Fibroblast of gingiva (primary cell): ENCODE results near the gene AQP5.

Experiments
- DNase-seq: peaks from one replicate; pipeline ENCODE4 v3.0.0-alpha.2; 2011; ENCODE audit warnings: low read depth

Gene AQP5

DNA sequence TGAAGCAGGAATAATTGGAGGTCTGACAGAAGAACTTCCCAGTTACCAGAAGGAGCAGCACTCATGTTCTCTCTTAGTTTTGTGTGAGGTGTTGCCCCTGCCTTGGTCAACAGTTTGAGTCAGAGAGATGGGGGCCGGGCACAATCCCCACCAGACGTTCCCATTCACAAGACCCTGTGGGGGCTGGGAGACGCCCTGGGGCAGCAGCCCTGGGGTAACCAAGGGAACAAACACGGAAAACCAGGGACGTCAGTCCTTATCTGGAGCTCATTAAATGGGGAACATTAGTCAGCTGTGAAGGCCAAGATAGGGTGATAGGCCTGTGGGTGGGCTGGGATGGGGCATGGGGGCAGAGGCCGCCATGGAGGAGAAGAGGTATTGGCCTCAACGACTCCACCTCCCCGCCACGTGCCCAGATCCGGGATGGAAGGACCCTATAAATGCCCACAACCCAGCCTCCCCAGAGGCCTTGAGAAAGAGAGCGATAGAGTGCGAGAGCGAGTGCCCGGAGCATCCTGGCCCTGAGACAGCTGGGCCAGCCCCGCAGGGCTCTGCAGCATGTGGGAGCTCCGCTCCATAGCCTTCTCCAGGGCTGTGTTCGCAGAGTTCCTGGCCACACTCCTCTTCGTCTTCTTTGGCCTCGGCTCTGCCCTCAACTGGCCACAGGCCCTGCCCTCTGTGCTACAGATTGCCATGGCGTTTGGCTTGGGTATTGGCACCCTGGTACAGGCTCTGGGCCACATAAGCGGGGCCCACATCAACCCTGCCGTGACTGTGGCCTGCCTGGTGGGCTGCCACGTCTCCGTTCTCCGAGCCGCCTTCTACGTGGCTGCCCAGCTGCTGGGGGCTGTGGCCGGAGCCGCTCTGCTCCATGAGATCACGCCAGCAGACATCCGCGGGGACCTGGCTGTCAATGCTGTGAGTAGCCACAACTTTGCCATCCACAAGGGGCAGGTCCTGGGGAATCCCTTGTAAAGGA lies 11.1 kb upstream of the AQP5 start, which contains the start of gene AQP2:
Gene AQP2 (plus strand): TSS at position 465 of the 979 bp plus-strand sequence. CDS start 94 bp downstream, at position 559.
- no peak for DNase-seq

DNA sequence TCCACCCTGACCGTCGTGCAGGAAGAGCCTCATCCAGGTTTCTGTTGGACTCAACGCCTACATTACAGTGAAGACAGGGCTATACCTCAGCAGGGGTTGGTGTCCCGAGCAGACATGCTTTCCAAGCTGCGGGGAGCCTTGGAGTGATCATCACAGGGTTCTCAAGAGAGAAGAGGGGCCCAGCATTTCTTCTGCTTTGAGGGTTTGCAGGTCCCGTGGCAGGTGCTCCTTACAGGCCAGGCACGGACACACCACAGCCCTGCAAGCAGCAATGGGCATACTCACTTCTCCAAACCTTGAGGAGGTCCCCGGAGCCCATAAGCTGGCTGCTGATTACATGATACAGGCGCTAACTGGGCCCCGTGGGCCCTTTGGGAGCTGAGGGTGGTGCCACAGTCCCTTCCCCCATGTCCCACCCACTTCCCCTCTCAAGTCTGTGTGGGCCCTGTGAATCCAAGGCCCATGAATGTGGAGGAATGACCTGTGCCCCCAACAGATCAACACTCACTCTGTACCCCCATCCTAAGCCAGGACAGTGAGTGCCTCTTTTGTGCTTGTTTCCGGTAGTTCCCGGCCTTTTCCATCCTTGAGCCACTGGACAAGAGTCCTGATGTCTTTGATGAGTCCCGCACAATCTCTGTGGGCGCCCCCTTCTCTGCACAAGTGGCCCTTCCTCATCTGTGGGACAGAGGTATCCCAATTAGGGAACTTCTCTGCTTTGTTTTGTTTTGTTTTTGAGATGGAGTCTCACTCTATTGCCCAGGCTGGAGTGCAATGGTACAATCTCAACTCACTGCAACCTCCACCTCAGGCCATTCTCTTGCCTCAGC lies 10.0 kb upstream of the AQP5 start:
- no peak for DNase-seq

- no peak for DNase-seq
Observed at GRCh38 chr12:49952391-49953055, 9.1 kb upstream of the AQP5 start.

GRCh38 chr12:49953151-49953550 lies 8.5 kb upstream of the AQP5 start:
- no peak for DNase-seq

DNA sequence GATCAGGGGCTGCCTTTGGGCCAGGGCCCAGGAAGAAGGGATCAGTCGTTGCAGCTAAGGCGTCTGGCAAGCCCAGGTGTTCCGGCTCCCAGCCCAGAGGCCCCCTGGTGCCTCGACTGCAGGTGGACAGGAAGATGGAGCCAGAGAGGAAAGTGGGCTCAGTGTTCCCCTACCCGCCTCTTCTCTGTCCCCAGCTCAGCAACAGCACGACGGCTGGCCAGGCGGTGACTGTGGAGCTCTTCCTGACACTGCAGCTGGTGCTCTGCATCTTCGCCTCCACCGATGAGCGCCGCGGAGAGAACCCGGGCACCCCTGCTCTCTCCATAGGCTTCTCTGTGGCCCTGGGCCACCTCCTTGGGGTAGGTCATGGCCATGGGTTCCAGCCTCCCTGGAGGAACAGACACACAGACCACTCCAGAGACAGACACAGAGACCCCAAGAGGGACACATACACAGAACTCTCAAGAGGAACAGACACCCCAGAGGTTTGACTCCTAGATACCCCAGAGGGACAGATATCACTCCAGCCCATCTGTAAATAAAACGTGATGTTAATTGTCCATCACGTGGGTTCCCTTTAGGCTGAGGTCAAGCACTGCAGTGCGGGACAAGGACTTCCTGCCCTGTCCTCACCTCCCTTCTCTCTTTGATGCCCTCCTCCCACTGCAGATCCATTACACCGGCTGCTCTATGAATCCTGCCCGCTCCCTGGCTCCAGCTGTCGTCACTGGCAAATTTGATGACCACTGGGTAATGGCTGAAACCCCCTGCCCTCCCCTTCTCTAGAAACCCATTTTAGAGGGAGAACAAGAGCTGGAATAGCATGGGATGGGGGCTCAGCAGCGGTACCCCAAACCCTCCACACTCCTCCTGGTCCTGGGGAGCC lies 7.5 kb upstream of the AQP5 start:
- no peak for DNase-seq

GRCh38 chr12:49954863-49955830 lies 6.5 kb upstream of the AQP5 start:
- DNase-seq: no peak

- DNase-seq: no peak
Observed at GRCh38 chr12:49955899-49956662, 5.6 kb upstream of the AQP5 start.

DNA sequence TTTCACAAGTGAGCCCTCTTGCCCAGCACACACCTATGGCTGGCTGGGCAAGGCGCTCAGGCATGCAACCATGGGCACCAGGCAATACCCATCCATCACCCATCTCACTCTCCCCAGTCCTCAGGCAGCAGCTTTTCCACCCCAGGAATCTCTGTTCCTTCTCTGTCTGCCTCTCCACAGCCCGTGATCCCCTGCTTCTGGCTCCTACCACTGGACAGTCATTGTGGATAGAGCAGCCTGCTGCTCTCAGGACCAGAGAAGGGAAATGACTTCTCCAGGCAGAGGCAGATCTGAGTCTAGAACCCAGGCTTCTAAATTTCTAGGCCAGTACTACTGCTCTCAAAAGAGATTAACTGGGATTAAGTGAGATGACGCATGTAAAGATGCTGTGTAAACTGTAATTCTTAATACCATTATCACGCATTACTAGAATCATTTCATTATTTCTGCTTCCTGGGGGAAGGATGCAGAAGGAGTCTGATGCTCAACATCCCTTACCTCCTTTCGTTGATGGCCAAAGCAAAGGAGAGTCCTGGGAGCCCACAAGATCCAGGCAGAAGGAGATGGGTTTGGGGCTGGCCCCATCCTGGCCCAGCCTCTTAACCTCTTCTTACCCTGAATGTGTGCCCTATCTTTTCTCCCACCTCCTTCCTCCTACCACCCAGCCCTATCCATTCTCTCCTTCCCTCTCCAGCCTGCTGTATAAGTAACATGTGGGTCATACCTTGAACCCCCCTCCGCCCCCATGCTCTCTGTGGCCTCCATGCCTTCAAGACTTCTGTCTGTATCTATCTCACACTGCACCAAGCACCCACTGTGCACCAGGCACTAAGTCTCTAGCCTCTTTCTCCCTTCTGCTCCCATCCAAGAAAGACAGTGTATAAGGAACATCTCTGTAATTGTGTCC lies 4.8 kb upstream of the AQP5 start:
- no peak for DNase-seq

- DNase-seq: no peak
Observed at GRCh38 chr12:49957570-49957967, 4.1 kb upstream of the AQP5 start.

DNA sequence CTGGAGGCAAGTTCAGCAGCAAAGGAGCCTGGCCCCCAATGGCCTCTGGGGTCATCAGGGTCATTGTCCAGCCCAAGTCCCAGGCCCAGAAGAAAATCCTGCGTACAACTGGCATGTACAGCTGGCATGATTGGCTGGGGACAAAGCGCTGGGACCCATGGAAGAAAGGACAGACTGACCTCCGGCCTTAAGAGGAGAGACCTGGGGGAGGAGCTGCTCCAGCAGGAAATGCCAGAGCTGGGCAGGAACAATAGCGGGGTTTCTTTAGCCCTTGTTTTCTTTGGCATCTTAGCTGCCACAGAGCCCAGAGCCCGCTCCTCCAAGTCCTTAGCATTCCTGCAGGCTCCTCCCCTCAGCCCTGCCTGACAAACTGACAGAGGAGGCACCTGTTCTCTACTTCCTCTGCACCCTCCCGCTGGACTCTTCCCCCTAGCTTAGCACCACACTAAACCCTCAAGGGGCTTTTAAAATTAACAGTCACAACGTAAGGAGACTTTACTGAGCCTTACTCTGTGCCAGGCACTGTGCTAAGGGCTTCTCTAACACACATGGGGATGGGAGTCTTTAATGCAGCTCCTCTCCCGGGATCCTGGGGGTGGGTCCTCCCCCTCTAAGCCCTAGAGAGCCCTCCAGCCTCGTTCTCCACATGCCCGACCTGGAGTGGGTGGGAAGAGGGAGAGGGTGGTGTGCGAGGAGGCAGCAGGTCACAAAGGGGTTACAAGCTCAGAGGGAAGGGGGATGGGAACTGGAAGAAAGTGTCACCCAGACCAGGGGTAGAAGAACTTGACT lies 1.8 kb upstream of the AQP5 start:
- no peak for DNase-seq

DNA sequence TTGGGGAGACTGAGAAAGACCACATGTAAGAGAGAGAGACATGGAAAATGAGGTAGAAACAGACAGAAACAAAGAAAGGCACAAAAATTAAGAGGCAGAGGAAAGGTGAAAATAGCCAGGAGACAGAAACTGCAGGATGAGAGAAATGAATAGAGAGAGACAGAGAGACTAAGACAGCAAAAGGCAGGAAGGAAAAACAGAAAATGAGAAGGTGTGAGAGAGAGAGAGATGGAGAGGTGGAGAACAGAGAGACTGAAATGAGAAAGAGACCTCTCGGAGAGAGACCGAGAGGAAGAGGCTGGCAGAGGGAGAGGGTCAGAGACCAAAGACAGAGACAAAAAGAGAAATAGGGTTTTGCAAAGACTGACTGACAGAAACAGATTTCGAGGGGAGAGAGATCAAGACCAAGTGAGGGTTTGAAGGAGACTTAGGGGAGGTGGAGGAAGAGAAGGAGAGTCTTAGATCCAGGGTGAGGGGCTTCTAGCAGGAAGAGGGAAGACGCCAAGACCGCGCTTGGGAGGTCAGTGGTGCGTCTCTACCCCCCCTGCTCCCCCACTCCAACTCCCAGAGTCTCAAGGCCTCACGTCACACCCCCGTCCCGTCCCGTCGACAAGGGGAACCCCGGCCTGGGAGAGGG lies 1.1 kb upstream of the AQP5 start:
- no peak for DNase-seq

DNA sequence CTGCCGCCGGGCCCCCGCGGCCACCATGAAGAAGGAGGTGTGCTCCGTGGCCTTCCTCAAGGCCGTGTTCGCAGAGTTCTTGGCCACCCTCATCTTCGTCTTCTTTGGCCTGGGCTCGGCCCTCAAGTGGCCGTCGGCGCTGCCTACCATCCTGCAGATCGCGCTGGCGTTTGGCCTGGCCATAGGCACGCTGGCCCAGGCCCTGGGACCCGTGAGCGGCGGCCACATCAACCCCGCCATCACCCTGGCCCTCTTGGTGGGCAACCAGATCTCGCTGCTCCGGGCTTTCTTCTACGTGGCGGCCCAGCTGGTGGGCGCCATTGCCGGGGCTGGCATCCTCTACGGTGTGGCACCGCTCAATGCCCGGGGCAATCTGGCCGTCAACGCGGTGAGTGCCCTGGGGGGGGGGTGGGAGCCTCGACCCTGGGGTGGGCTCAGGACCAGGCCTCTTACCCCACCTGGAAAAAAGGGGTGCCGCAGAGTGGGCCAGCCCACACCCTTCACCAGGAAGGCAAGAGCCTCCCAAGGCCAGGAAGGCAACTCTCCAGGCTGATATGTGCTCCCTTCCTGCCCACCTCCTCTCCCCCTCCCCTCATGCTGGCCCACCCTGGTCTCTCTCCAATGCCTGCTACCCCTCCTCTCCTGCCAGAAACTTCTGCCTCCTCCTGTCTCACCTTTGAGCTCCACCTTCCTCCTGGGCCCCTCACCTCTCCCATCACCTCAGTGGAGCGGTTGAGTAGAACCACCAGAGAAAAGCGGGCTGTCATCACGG lies 507 bp downstream of the AQP5 start:
- DNase-seq: no peak

GRCh38 chr12:49962861-49963765 lies 1.4 kb downstream of the AQP5 start:
- peak; percentile 42 for DNase-seq

DNA sequence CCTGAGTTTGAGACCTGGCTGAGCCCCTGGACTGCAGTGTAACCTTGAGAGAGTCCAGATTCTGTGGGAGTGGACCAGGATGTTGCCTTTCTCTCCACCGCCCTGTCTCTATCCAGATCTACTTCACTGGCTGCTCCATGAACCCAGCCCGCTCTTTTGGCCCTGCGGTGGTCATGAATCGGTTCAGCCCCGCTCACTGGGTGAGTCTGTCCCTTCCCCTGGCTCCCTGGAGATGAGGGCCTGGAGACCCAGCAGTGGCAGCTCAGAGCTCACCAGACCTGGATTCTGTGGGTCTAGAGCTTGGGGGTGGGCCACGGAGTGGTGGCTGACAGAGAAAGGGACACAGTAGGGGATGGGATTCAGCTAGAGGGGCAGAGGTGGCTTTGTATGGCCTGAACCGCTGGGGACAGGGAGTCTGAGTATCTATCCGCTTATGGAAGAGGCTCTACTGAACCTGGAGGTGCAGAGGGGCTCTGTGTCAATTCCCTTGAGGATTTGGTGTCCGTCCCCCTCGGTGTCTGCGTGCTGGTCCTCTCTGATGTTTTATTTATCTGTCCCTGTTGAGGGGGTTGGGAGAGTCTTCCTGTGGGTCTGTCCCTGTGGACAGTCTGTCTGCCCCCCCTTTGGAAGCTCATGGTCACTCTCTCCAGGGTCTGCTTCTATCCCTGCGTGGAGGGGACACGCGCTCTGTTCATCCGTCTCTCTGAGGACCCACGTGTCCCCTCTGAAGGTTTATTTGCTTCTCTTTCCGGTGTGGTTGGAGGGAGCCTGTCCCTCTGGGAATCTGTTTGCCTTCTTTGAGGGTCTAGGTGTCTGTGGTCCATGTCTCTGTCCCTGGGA lies 2.5 kb downstream of the AQP5 start:
- DNase-seq: no peak
